HT-29 (cell line): ENCODE measurements around the gene DNAH3. TPM values are rescaled to one million over a fixed set of nuclear protein-coding genes. Genes with fewer than 3 reads are reported as not detected.

ENCODE experiments used
- DNase-seq: peaks from one replicate; pipeline ENCODE4 v3.0.0-alpha.2; 2015; ENCODE audit warnings: low spot score
- total RNA-seq: library from RNA; depleted of rRNA; stranded (reverse); fragments of >200 nt; shearing (Covaris generic); gene quantifications from 2 replicates; pipeline ENCODE4 v1.2.3, GENCODE V29; 2014

DNAH3 gene
- total RNA-seq, 1 experiment from 2014 or later: 0.38 TPM

GRCh38 chr16:20906341-20907255, 244.0 kb downstream of the DNAH3 start:
- DNase-seq: no peak

DNA sequence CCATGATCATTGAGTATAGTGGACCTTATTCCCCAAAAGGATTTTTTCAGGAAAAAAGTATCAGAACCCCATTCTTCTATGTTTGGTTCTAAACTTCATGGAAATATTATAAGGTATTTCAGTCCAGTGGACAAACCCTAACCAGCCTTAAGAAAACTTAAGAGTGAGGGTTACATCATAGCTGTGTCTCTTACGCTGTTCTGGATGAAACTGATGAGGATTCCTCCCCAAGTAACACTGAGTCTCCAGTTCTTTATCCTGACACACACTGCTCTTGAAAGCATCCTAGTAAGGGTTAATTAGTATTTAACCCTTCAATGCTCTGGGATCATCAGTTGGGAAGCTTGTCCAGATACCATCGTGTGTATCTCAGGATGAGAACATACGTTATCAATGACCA, 245.1 kb downstream of the DNAH3 start:
- no peak for DNase-seq

- peak; percentile 68 for DNase-seq
These were observed 246.1 kb downstream of the DNAH3 start for GRCh38 chr16:20904507-20905081.

DNA sequence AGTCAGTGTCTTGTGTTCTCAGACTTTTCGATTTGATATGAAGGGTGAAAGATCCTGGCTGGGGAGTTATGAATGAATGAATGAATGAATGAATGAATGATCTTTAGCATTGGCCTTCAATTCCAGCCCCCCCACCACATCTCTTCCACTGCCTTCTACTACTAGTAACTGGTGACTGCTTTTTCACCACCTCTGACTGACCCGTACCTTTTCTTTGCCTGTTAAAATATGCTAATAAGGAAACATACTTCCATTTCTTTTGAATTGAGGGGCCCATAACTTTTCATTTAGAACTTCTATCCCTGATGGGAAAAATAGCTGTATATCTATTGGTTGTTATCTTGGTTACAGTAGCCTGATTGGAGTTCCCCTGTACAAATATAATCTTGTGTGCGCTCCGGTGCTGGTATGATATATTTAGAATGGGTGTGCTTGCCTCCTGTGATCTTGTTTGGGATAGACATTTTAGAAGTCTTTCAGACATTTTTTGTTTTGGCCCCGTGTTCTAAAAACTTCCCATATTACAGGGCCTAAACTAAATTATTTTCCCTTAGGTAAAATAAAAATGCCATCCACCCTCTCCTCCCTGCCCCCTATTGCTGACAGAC, 246.6 kb downstream of the DNAH3 start:
- no peak for DNase-seq

DNA sequence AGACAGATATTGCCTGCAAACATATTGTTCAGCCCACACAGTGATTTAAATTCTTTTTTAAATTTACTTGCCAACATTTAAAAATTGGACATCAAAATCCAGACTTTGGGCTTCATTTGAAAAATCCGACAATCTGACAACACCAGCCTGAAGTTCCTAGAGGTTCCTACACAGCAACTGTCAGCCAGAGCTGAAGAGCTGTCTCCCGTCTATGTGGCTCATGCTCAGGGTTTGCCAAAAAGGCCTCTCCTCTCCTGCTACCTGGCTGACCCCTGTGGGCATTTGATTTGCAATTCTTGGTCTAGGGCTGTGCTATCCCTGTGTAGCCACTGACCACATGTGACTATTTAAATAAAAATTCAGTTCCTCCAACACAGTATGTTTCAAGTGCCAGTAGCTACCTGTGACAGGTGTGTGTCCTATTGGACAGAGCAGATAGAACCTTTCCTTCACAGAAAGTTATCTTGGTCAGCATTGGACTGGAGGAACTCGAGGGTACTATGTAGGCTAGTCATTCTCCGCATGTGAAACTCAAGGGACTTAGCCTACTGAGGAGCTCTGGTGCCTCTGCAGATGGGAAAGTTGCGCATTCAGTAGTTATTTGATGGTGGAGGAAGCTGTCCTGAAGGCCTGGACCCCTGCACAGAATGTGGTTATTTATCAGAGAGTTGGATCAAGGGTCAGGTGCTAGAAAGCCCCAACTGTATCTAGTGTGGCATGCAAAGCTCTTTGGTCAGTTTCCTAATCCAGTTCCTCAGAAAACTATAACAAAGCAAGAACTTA, 247.3 kb downstream of the DNAH3 start:
- no peak for DNase-seq

DNA sequence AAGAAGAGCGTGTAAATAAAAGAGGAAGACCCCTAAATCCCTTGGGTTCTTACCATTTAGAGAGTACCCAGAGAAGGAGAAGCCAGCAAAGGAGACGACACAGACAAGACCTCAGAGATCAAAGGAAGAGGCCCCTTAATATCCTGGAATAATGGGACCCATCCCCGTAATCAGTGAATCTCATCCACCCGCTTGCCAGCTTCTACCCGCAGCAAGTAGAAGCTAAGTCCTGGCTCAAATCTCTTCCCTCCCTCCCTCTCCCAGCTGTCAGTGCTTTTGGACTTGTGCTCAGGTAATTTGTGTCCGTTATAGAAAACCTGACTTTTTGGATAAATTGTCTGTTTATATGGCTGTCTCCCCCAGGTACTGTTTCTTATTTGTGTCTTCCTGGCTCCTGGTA, 248.2 kb downstream of the DNAH3 start:
- DNase-seq: no peak

- peak; percentile 83 for DNase-seq
These were observed 249.1 kb downstream of the DNAH3 start for GRCh38 chr16:20901436-20902112.

DNA sequence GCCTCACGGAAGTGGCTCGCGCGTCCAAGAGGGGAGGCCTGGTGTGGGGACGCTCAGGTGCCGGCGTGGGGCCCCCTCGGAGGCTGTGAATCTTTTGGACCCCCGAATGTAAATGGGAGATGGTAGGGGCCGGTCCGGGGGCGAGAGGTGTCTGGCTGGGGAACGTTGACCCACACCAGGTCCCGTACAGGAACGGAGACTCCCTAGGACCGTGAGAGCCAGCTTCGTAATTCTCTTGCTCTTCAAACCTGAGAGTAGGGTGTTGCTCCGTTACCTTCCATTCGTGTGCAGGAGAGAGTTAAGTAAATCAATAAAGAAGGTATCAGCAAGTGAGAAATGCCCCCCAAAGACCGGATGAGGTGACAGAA, 249.6 kb downstream of the DNAH3 start:
- no peak for DNase-seq

- DNase-seq: peak; percentile 96
These were observed 250.2 kb downstream of the DNAH3 start, which contains the start of the genes DCUN1D3 and LYRM1 for GRCh38 chr16:20900299-20901067. Gene DCUN1D3 (minus strand): TSS chr16:20900358. CDS start chr16:20862538, 37,820 bp downstream. Gene LYRM1 (plus strand): TSS chr16:20900771. CDS start chr16:20915556, 14,785 bp downstream.

DNA sequence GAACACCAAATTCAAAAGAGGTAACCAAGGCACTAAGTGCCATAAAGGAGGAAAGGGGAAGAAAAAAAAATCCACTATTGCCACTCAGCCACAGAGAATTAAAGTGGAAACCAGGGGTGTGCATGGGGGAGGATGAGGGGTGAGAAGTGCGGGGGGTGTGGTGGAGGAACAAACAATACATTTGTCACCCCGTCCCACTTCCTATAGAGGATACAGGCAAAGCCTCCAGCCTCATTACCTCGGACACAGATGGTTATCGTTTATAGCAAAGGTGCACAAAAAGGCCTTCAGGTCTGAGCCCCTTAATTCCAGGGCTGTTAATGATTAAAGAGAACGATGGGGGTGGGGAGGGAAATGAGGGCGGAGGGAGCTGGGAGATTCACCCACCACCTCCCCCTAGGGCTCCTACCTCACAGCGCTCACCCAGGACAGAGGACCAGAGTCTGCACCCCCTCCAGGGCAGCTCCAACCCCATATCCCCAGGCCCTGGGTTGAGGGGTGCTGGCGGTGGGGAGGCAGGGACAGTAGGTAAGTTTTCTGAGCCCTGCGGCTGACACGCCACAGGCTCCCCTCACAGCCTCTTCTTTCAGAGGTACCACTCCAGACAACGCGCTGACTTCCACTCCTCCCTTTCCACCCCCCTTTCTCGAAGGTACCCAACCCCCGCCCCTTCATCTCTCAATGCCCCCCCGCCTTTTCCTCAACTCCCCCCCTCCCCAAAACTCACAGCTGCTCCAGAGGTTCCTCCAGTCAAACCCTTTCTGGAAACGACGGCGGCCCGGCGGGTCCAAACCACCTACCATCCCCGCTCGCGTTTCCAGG, 251.0 kb downstream of the DNAH3 start:
- peak; percentile 44 for DNase-seq

DNA sequence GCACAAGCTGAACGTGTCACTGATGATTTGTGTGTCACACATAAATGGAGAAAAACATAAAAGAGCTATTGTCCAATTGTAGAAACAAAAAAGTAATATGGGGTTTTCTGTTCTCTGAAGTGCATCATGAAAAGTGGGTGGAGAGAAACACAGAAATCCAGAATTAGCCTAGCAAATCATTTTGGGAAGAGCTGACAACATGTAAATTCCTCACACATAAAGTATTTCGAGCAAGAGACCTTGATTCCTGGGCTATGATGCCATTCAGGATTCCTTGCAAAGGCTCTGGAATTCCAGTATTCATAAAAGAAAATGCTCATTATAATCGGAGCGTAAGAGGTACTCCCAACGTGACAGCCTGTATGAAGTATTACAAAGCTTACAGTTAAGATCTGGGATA, 251.6 kb downstream of the DNAH3 start:
- no peak for DNase-seq

GRCh38 chr16:20897922-20898321, 252.7 kb downstream of the DNAH3 start:
- DNase-seq: no peak

- no peak for DNase-seq
These were observed 253.3 kb downstream of the DNAH3 start for GRCh38 chr16:20897253-20897897.

DNA sequence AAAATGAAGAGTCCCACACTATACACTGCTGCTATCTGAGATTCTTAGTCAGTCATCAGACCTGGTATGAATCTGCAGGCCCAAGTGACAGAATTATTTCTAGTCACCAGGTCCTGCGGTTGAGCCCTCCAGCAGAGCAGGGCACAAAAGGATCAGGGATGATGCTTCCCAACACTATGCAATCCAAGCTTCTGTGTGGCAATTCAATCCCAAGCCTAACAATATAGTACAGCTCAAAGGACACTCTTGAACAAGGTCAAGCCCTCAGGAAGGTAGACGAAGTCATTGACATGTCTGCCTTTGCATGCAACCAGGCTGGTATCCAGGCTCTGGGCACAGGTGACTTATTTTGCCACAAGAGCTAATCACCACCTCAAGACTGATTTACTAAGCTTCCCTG, 256.3 kb downstream of the DNAH3 start:
- DNase-seq: no peak

- DNase-seq: no peak
These were observed 260.9 kb downstream of the DNAH3 start for GRCh38 chr16:20889625-20890275.

GRCh38 chr16:20887207-20887606, 263.4 kb downstream of the DNAH3 start:
- DNase-seq: no peak

- no peak for DNase-seq
These were observed 264.3 kb downstream of the DNAH3 start for GRCh38 chr16:20886320-20886719.

DNA sequence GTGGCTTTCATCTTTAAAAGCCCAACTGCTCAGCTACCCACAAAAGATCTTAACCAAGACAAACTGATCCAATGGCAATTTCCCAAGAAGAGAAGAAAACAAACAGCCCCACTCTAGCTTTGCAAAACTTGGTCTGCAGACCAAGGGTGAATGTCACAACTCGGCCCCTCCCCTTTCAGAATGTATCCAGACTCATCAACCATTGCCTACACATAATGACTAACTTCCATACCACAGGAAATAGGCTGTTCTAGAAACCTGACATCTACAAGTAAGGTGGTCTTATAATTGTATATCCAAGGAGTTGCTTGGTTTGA, 266.4 kb downstream of the DNAH3 start:
- DNase-seq: no peak
